IMR-90 (cell line): ENCODE results near the gene DBH. TPM values are rescaled to one million over a fixed set of nuclear protein-coding genes. Genes with fewer than 3 reads are reported as not detected.
A peak's percentile ranks its signal among the peaks of the same experiment; 100 is the strongest.

Experiments used
- ATAC-seq: fragments of 200-7000 bp; cut with Tn5 transposase; 2 replicates; pipeline ENCODE4 v1.9.1; 2020; ENCODE audit warnings: low read depth, mild to moderate bottlenecking, moderate library complexity
- BruUV-seq: library from RNA; stranded (reverse); fragments of 400-500 nt; replicated peaks from 2 replicates; lab custom pipeline; 2021; lab: Mats Ljungman, UMichigan
- CTCF ChIA-PET: fragments of 300-600 bp; formaldehyde crosslinking; extraction: SDS; loops from one replicate; lab custom pipeline; 2021; ENCODE audit warnings: antibody characterized with exemption; lab: Yijun Ruan, JAX
- POLR2A ChIA-PET: fragments of 300-600 bp; sonication (Branson Sonifier 250); formaldehyde crosslinking; loops from one replicate; lab custom pipeline; 2022; ENCODE audit warnings: antibody characterized with exemption; ENCODE audit not compliant: unreplicated experiment; lab: Charles Lee
- DNase-seq: peaks from one replicate; pipeline ENCODE4 v3.0.0; 2013
- H2AFZ ChIP-seq: replicated peaks from 2 replicates; pipeline ENCODE3; 2013; ENCODE audit warnings: low read length, mild to moderate bottlenecking; ENCODE audit not compliant: poor library complexity
- H2AK5ac ChIP-seq: 2 replicates; pipeline ENCODE4 v1.6.1; 2013; ENCODE audit warnings: low read depth, low read length, inconsistent platforms
- H2AK9ac ChIP-seq: replicated peaks from 2 replicates; pipeline ENCODE3; 2013; ENCODE audit warnings: mild to moderate bottlenecking, low read depth, low read length, moderate library complexity; ENCODE audit not compliant: poor library complexity
- H2BK120ac ChIP-seq: 2 replicates; pipeline ENCODE4 v1.6.1; 2013; ENCODE audit warnings: low read depth, low read length, inconsistent platforms
- H2BK15ac ChIP-seq: 3 replicates; pipeline ENCODE4 v1.6.1; 2013; ENCODE audit warnings: low read depth, low read length, inconsistent platforms
- H2BK20ac ChIP-seq: 2 replicates; pipeline ENCODE4 v1.6.1; 2013; ENCODE audit warnings: low read depth, mild to moderate bottlenecking, inconsistent platforms, low read length, moderate library complexity
- H2BK5ac ChIP-seq: 2 replicates; pipeline ENCODE4 v1.6.1; 2013; ENCODE audit warnings: mild to moderate bottlenecking, low read depth, low read length, inconsistent platforms; ENCODE audit not compliant: poor library complexity, severe bottlenecking
- H3K14ac ChIP-seq: replicated peaks from 2 replicates; pipeline ENCODE4 v1.6.1; 2013; ENCODE audit warnings: low read depth, low read length, inconsistent platforms
- H3K18ac ChIP-seq: 2 replicates; pipeline ENCODE4 v1.6.1; 2013; ENCODE audit warnings: low read depth, low read length, control low read depth
- H3K23ac ChIP-seq: 2 replicates; pipeline ENCODE4 v1.6.1; 2013; ENCODE audit warnings: low read depth, low read length, inconsistent platforms
- H3K27ac ChIP-seq: 2 replicates; pipeline ENCODE4 v1.5.1; 2013; ENCODE audit warnings: mild to moderate bottlenecking, control low read depth, low read length; ENCODE audit not compliant: insufficient read depth
- H3K27me3 ChIP-seq: 2 replicates; pipeline ENCODE4 v1.6.1; 2013; ENCODE audit warnings: low read length; ENCODE audit not compliant: control insufficient read depth, insufficient read depth
- H3K36me3 ChIP-seq: 2 replicates; pipeline ENCODE4 v1.6.1; 2013; ENCODE audit warnings: low read length, mixed read lengths; ENCODE audit not compliant: control insufficient read depth, insufficient read depth
- H3K4ac ChIP-seq: 2 replicates; pipeline ENCODE4 v1.6.1; 2013; ENCODE audit warnings: low read depth, low read length, inconsistent platforms
- H3K4me1 ChIP-seq: 2 replicates; pipeline ENCODE4 v1.6.1; 2013; ENCODE audit warnings: low read length, mixed read lengths; ENCODE audit not compliant: control insufficient read depth, insufficient read depth
- H3K4me2 ChIP-seq: 2 replicates; pipeline ENCODE4 v1.6.1; 2013; ENCODE audit warnings: low read depth, mild to moderate bottlenecking, control low read depth, low read length, moderate library complexity
- H3K4me3 ChIP-seq: 2 replicates; pipeline ENCODE4 v1.5.1; 2013; ENCODE audit warnings: low read depth, mild to moderate bottlenecking, control low read depth, low read length, moderate library complexity; ENCODE audit not compliant: insufficient read depth
- H3K56ac ChIP-seq: 2 replicates; pipeline ENCODE4 v1.6.1; 2013; ENCODE audit warnings: low read length, inconsistent platforms; ENCODE audit not compliant: insufficient read depth; ENCODE audit errors: extremely low read depth
- H3K79me1 ChIP-seq, 2 experiments: 2 replicates each; pipeline ENCODE4 v1.6.1; 2013; ENCODE audit warnings: low read length in 2 of 2, inconsistent platforms in 1 of 2, low read depth in 1 of 2
- H3K9ac ChIP-seq: 2 replicates; pipeline ENCODE4 v1.6.1; 2013; ENCODE audit warnings: low read depth, low read length, control low read depth
- H3K9me1 ChIP-seq: 2 replicates; pipeline ENCODE4 v1.6.1; 2013; ENCODE audit warnings: low read length, inconsistent platforms; ENCODE audit not compliant: insufficient read depth
- H3K9me3 ChIP-seq: 2 replicates; pipeline ENCODE4 v1.6.1; 2013; ENCODE audit warnings: low read length; ENCODE audit not compliant: control insufficient read depth, insufficient read depth
- H4K20me1 ChIP-seq: 2 replicates; pipeline ENCODE4 v1.6.1; 2013; ENCODE audit warnings: low read length, inconsistent platforms; ENCODE audit not compliant: insufficient read depth
- H4K5ac ChIP-seq: 2 replicates; pipeline ENCODE4 v1.6.1; 2013; ENCODE audit warnings: mild to moderate bottlenecking, low read depth, low read length, control low read depth
- H4K8ac ChIP-seq, 2 experiments: 2 replicates each; pipeline ENCODE4 v1.6.1; 2013; ENCODE audit warnings: low read depth in 2 of 2, low read length in 2 of 2, control low read depth in 1 of 2, inconsistent platforms in 1 of 2
- H4K91ac ChIP-seq: 2 replicates; pipeline ENCODE4 v1.6.1; 2013; ENCODE audit warnings: low read depth, low read length, inconsistent platforms; ENCODE audit not compliant: insufficient read depth
- CEBPB ChIP-seq: IDR thresholded peaks from 2 replicates; pipeline ENCODE4 v1.6.1; 2012; ENCODE audit warnings: low read depth, low read length, improper control_type of control experiment
- CHD1 ChIP-seq: IDR thresholded peaks from 2 replicates; pipeline ENCODE4 v1.6.1; 2012; ENCODE audit warnings: low read depth, low read length, improper control_type of control experiment
- FOS ChIP-seq: fragments of 150-350 bp; IDR thresholded peaks from 2 replicates; pipeline ENCODE4 v1.6.1; 2016; ENCODE audit warnings: low read depth, low read length
- MAFK ChIP-seq: IDR thresholded peaks from 2 replicates; pipeline ENCODE4 v1.6.1; 2012; ENCODE audit warnings: low read depth, low read length, improper control_type of control experiment
- MAZ ChIP-seq: IDR thresholded peaks from 2 replicates; pipeline ENCODE4 v1.6.1; 2012; ENCODE audit warnings: low read depth, mild to moderate bottlenecking, low read length, improper control_type of control experiment, moderate library complexity, borderline replicate concordance
- MXI1 ChIP-seq: IDR thresholded peaks from 2 replicates; pipeline ENCODE4 v1.6.1; 2012; ENCODE audit warnings: low read depth, mild to moderate bottlenecking, low read length, moderate library complexity, borderline replicate concordance
- NFE2L2 ChIP-seq: fragments of 150-350 bp; IDR thresholded peaks from 2 replicates; pipeline ENCODE4 v1.6.1; 2016; ENCODE audit warnings: low read depth, mild to moderate bottlenecking, low read length
- RAD21 ChIP-seq: IDR thresholded peaks from 2 replicates; pipeline ENCODE4 v1.6.1; 2012; ENCODE audit warnings: low read length, improper control_type of control experiment
- RCOR1 ChIP-seq: IDR thresholded peaks from 2 replicates; pipeline ENCODE4 v1.6.1; 2012; ENCODE audit warnings: mild to moderate bottlenecking, low read length, improper control_type of control experiment; ENCODE audit not compliant: insufficient replicate concordance
- USF2 ChIP-seq: fragments of 150-350 bp; IDR thresholded peaks from 2 replicates; pipeline ENCODE4 v1.6.1; 2017; ENCODE audit warnings: mild to moderate bottlenecking, antibody characterized with exemption, low read length, low read depth
- WGBS, 2 experiments: methylation state at CpG; one replicate each; pipeline versions ENCODE4 v1.1.5 to v1.1.7; 2013; ENCODE audit warnings: missing lambda C conversion rate in 2 of 2; ENCODE audit not compliant: insufficient read length in 1 of 2; ENCODE audit errors: extremely low coverage in 2 of 2; 5-methylcytosine and 5-hydroxymethylcytosine counted together
- dilution Hi-C: fragments of 300-500 bp; cut with HindIII; formaldehyde crosslinking; loops from one replicate; pipeline ENCODE4 v1.14.3; 2018; ENCODE audit warnings: low sequenced_read_pairs; ENCODE audit not compliant: unreplicated experiment
- in situ Hi-C: fragments of 300-500 bp; cut with MboI; formaldehyde crosslinking; loops from 3 replicates; pipeline ENCODE4 v1.14.3; 2019; ENCODE audit warnings: low sequenced_read_pairs, inconsistent platforms, mixed read lengths
- intact Hi-C: fragments of 100-400 bp; cut with micrococcal nuclease; formaldehyde crosslinking; loops from 2 replicates; pipeline ENCODE4 v1.10.0; 2022
- polyA plus RNA-seq, 3 experiments: library from polyadenylated mRNA; depleted of rRNA; stranded (reverse); fragments of >200 nt; gene quantifications; 2 replicates each; pipeline ENCODE4 v1.2.3, GENCODE V29; 2012; ENCODE audit warnings: low replicate concordance in 1 of 3
- total RNA-seq: library from RNA; depleted of rRNA; stranded (reverse); fragments of >200 nt; gene quantifications from 2 replicates; pipeline ENCODE4 v1.2.3, GENCODE V29; 2012

Gene DBH
- total and polyA plus RNA-seq, 2 of the 4 experiments (the other 2 are of a cell fraction), result not detected

- no peak overlapping the region for H3K56ac ChIP-seq
- H3K4me1 ChIP-seq, result peaks cover 14% of the 10 kb centered on the region
- peak overlapping the region; percentile 98 for H4K5ac ChIP-seq
- no peak overlapping the region for H3K4me3 ChIP-seq
- ATAC-seq, result no peak
- dilution Hi-C loops, result no loop called here
- in situ Hi-C loops, result no loop called here
- no peak for DNase-seq
- BruUV-seq, result no TSS peak
- H4K91ac ChIP-seq, result peak overlapping the region; percentile 24; the same call in 1 of the 2 replicates
- no peaks in the 10 kb centered on the region for H3K9me3 ChIP-seq
- peaks cover 2% of the 10 kb centered on the region; the same call in 1 of the 2 replicates for H3K27me3 ChIP-seq
- TF ChIP-seq NFE2L2 (no peak), MAFK (no peak), USF2 (no peak), RCOR1 (no peak), RAD21 (no peak), MXI1 (no peak), CHD1 (no peak), FOS (no peak), CEBPB (no peak), MAZ (no peak)
- intact Hi-C loops, result no loop called here
- H2BK15ac ChIP-seq, result no peak overlapping the region
- H3K4me2 ChIP-seq, result peak overlapping the region; percentile 4; the same call in 1 of the 2 replicates
- no peaks in the 10 kb centered on the region for H3K9me1 ChIP-seq
- peak overlapping the region; percentile 72; the same call in 1 of the 2 replicates for H3K4ac ChIP-seq
- H2AK5ac ChIP-seq, result peak overlapping the region; percentile 43; the same call in 1 of the 2 replicates
- peak overlapping the region; percentile 80 to 93 for H4K8ac ChIP-seq
- CTCF ChIA-PET, result interaction anchor here (0.7 kb wide), 1 partner anchor 118 kb away, joined by 3 read pairs; no protein-coding TSS in a partner anchor
- peak overlapping the region; percentile 87 for H2AFZ ChIP-seq
- H2AK9ac ChIP-seq, result peak overlapping the region; percentile 60
- H3K18ac ChIP-seq, result peak overlapping the region; percentile 52; the same call in 1 of the 2 replicates
- no peaks in the 10 kb centered on the region for H4K20me1 ChIP-seq
- H2BK120ac ChIP-seq, result no peak overlapping the region; the same call in 1 of the 2 replicates
- no peak overlapping the region for H3K23ac ChIP-seq
- H2BK20ac ChIP-seq, result no peak overlapping the region
- H3K14ac ChIP-seq, result 0 out of 2 replicates have a peak overlapping the region, but pooled peaks have one; percentile 21
- POLR2A ChIA-PET, result no interaction called here
- no peaks in the 10 kb centered on the region for H3K79me1 ChIP-seq
- H2BK5ac ChIP-seq, result no peak overlapping the region
- H3K36me3 ChIP-seq, result no peaks in the 10 kb centered on the region
- 44% methylated on average over 15 of the region's 39 CpGs; no CpG with 5 or more reads in 1 of the 2 experiments for WGBS, 2 experiments
- H3K9ac ChIP-seq, result peak overlapping the region; percentile 41; the same call in 1 of the 2 replicates
- H3K27ac ChIP-seq, result no peak overlapping the region
Observed at GRCh38 chr9:133702798-133703590, 66.8 kb downstream of the DBH start.
